ENCODE results near the gene HS3ST3B1. TPM values are rescaled to one million over a fixed set of nuclear protein-coding genes. Genes with fewer than 3 reads are reported as not detected.

Gene HS3ST3B1
- total and polyA plus RNA-seq, 12 donors, result 0.47 to 8.5 (median 3.3) TPM

- intact Hi-C loops (cut with DNase I), result no loop called here
- no peaks in the 10 kb centered on the region for H3K36me3 ChIP-seq (replicated peaks in 1 of 2)
- H3K4me1 ChIP-seq (replicated peaks in 1 of 2), result no peaks in the 10 kb centered on the region
- no peaks in the 10 kb centered on the region for H3K9me3 ChIP-seq (replicated peaks in 1 of 3)
- no peaks in the 10 kb centered on the region for H3K27me3 ChIP-seq
- H3K4me3 ChIP-seq, result no peak overlapping the region
- no peak overlapping the region for H3K27ac ChIP-seq
- TF ChIP-seq POLR2A (IDR thresholded peaks at IDR 0.05) (no peak), CTCF (IDR thresholded peaks at IDR 0.05) (no peak)
- DNase-seq, result no peak
- 74 to 80% (median 78%) methylated on average over 2 of the region's 2 CpGs for WGBS, 4 donors
Observed at GRCh38 chr17:14282726-14283125, 18.2 kb upstream of the HS3ST3B1 start.

- intact Hi-C loops (cut with DNase I), result no loop called here
- DNase-seq, result no peak
Observed at GRCh38 chr17:14289162-14289561, 11.7 kb upstream of the HS3ST3B1 start.

GRCh38 chr17:14294876-14295275 is 6.0 kb upstream of the HS3ST3B1 start:
- WGBS, 4 donors, result 23 to 34% (median 29%) methylated on average over 19 to 20 of the region's 20 CpGs
- Histone ChIP-seq H3K27ac (no peak overlapping the region), H3K36me3 (replicated peaks in 1 of 2) (no peaks in the 10 kb centered on the region), H3K9me3 (replicated peaks in 1 of 3) (no peaks in the 10 kb centered on the region), H3K27me3 (peaks cover 61% of the 10 kb centered on the region), H3K4me3 (no peak overlapping the region), H3K4me1 (replicated peaks in 1 of 2) (peaks cover 0 to 8% of the 10 kb centered on the region in 2 donors)
- TF ChIP-seq POLR2A (IDR thresholded peaks at IDR 0.05) (no peak), CTCF (IDR thresholded peaks at IDR 0.05) (peak in 1 of 6 experiments; percentile 14)
- no peak for DNase-seq
- intact Hi-C loops (cut with DNase I), result loop anchor here in 1 of 2 donors (5.0 kb wide), 1 partner anchor 958 kb away; no protein-coding TSS in a partner anchor

More at GRCh38 chr17:14289162-14289561, 11.7 kb upstream of the HS3ST3B1 start:
- TF ChIP-seq POLR2A (IDR thresholded peaks at IDR 0.05), result no peak
- no peak for TF ChIP-seq CTCF (IDR thresholded peaks at IDR 0.05)
- peaks cover 11% of the 10 kb centered on the region for H3K27me3 ChIP-seq
- H3K4me1 ChIP-seq (replicated peaks in 1 of 2), result no peaks in the 10 kb centered on the region
- WGBS, 4 donors, result 76 to 84% (median 80%) methylated on average over 2 of the region's 2 CpGs
- H3K27ac ChIP-seq, result no peak overlapping the region
- no peak overlapping the region for H3K4me3 ChIP-seq
- H3K36me3 ChIP-seq (replicated peaks in 1 of 2), result no peaks in the 10 kb centered on the region
- no peaks in the 10 kb centered on the region for H3K9me3 ChIP-seq (replicated peaks in 1 of 3)

- peaks cover 0 to 8% of the 10 kb centered on the region in 2 donors for H3K4me1 ChIP-seq (replicated peaks in 1 of 2)
- TF ChIP-seq POLR2A (IDR thresholded peaks at IDR 0.05), result no peak
- no peak for TF ChIP-seq CTCF (IDR thresholded peaks at IDR 0.05)
- no peak for DNase-seq
- H3K9me3 ChIP-seq (replicated peaks in 1 of 3), result no peaks in the 10 kb centered on the region
- no peak overlapping the region for H3K27ac ChIP-seq
- no peaks in the 10 kb centered on the region for H3K36me3 ChIP-seq (replicated peaks in 1 of 2)
- peaks cover 62% of the 10 kb centered on the region for H3K27me3 ChIP-seq
- WGBS, 4 donors, result 76 to 78% (median 77%) methylated on average over 6 to 9 of the region's 9 CpGs
- no peak overlapping the region for H3K4me3 ChIP-seq
- intact Hi-C loops (cut with DNase I), result loop anchor here in 1 of 2 donors (5.0 kb wide), 1 partner anchor 958 kb away; no protein-coding TSS in a partner anchor
Observed at GRCh38 chr17:14295676-14296075, 5.2 kb upstream of the HS3ST3B1 start.
